GM12875 (cell line): ENCODE results near the gene NEURL4.

Source experiments
- H3K4me3 ChIP-seq: one replicate; pipeline ENCODE4 v1.5.1; 2011; ENCODE audit warnings: low read depth, low read length, control low read depth
- TF ChIP-seq, protein P1 (sequence below): IDR thresholded peaks from 2 replicates; pipeline ENCODE4 v1.5.1; 2011; ENCODE audit warnings: low read depth, mild to moderate bottlenecking, control low read depth, inconsistent platforms, low read length, moderate library complexity, borderline replicate concordance; ENCODE audit not compliant: insufficient read depth

The NEURL4 gene

GRCh38 chr17:7281074-7281952, 47.8 kb downstream of the NEURL4 start, which contains the start of gene SLC2A4:
SLC2A4 (plus strand) TSS chr17:7281718; CDS start chr17:7281935, 217 bp downstream.
- TF ChIP-seq, protein P1, sequence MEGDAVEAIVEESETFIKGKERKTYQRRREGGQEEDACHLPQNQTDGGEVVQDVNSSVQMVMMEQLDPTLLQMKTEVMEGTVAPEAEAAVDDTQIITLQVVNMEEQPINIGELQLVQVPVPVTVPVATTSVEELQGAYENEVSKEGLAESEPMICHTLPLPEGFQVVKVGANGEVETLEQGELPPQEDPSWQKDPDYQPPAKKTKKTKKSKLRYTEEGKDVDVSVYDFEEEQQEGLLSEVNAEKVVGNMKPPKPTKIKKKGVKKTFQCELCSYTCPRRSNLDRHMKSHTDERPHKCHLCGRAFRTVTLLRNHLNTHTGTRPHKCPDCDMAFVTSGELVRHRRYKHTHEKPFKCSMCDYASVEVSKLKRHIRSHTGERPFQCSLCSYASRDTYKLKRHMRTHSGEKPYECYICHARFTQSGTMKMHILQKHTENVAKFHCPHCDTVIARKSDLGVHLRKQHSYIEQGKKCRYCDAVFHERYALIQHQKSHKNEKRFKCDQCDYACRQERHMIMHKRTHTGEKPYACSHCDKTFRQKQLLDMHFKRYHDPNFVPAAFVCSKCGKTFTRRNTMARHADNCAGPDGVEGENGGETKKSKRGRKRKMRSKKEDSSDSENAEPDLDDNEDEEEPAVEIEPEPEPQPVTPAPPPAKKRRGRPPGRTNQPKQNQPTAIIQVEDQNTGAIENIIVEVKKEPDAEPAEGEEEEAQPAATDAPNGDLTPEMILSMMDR = no peak
- peak within 1 kb of the TSS; percentile 53 for H3K4me3 ChIP-seq

GRCh38 chr17:7280519-7281073, 48.5 kb downstream of the NEURL4 start:
- TF ChIP-seq, protein P1 = peak; percentile 84
- peak overlapping the region; percentile 30 for H3K4me3 ChIP-seq

- TF ChIP-seq, protein P1 = no peak
- H3K4me3 ChIP-seq = no peak overlapping the region
These were observed 49.7 kb downstream of the NEURL4 start for GRCh38 chr17:7279448-7279847.

GRCh38 chr17:7266784-7267183, 62.4 kb downstream of the NEURL4 start:
- no peak overlapping the region for H3K4me3 ChIP-seq
- TF ChIP-seq, protein P1 = no peak
